Peyer's patch (tissue), 4 donors: Measurements from ENCODE around the gene FSTL3. TPM values are rescaled to one million over a fixed set of nuclear protein-coding genes. Genes with fewer than 3 reads are reported as not detected.
"Not testable (repeated sequence)": the region's sequence is repeated elsewhere in the genome, so short reads cannot be mapped to it uniquely, and the experiment has no call there.

ENCODE experiments used
- DNase-seq, 3 donors: peaks; one replicate each; pipeline ENCODE4 v3.0.0-alpha.2; 2017 to 2019
- H3K27ac ChIP-seq, 4 donors: fragments of 200-600 bp; sonication (generic); one replicate each; pipeline ENCODE4 v1.5.1; 2016 to 2019
- H3K27me3 ChIP-seq, 2 donors: fragments of 200-600 bp; sonication (generic); one replicate each; pipeline ENCODE4 v1.5.1; 2019
- H3K36me3 ChIP-seq, 3 donors: fragments of 200-600 bp; sonication (generic); one replicate each; pipeline ENCODE4 v1.5.1; 2016 to 2019
- H3K4me1 ChIP-seq, 4 donors: fragments of 200-600 bp; sonication (generic); one replicate each; pipeline ENCODE4 v1.5.1; 2016 to 2019
- H3K4me3 ChIP-seq, 4 donors: fragments of 200-600 bp; sonication (generic); 1 replicate in 3 of 4; 2 replicates in 1 of 4; pipeline ENCODE4 v1.5.1; 2016 to 2019; ENCODE audit warnings: mild to moderate bottlenecking in 1 of 4
- H3K9me3 ChIP-seq, 4 donors: fragments of 200-600 bp; sonication (generic); one replicate each; pipeline ENCODE4 v1.5.1; 2016 to 2019; ENCODE audit warnings: mild to moderate bottlenecking in 1 of 4
- POLR2A ChIP-seq, 2 donors: fragments of 450-650 bp; IDR thresholded peaks; one replicate each; pipeline ENCODE4 v1.5.1; 2017; ENCODE audit warnings: antibody characterized with exemption in 2 of 2, mild to moderate bottlenecking in 2 of 2, moderate library complexity in 2 of 2
- total RNA-seq, 4 donors: library from RNA; depleted of rRNA; stranded (reverse); fragments of >200 nt; gene quantifications; one replicate each; pipeline ENCODE4 v1.1.0, GENCODE V29; 2016
- TF ChIP-seq, protein P1 (sequence below), 6 experiments: fragments of 450-650 bp in 4 of 6; fragments of 200-600 bp in 2 of 6; sonication (generic) in 1 of 6; IDR thresholded peaks; one replicate each; pipeline ENCODE4 v1.5.1; 2017 to 2019; ENCODE audit warnings: antibody characterized with exemption in 6 of 6, mild to moderate bottlenecking in 3 of 6, moderate library complexity in 1 of 6

The FSTL3 gene
- total RNA-seq, 4 donors from 2014 or later = 13.8 to 94.9 (median 34.9) TPM

DNA sequence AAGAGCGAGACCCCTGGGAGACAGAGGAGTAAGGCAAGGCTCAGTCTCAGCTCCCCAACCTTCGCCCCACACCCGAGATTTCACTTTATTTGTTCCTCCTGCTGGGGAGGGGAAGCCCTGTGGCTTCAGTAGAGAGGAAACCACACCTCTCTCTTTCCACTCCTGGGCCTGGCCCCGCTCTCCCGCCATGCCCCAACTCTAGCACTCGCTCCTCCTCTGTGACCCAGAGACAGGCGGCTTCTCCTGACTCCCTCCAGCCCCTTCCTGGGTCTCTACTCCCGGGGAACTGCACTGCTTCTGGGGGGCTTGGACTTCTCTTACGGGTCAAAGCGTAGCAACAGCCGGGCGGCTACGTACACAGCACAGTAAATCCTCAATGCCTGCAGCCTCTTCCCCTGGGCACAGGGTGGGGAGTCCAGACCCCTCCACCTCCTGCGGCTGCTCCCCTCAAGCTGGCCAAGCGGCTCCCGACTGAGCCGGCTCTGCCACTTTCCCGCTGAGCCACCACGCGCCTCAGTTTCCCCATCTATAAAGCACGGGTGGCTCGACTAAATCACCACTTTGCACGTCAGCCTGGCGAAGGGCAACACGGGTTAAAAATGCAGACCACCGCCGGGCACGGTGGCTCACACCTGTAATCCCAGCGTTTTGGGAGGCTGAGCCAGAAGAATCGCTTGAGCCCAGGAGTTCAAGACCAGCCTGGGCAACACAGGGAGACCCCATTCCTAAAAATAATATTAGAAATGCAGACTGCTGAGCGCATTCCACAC, 14.6 kb upstream of the FSTL3 start:
- peak overlapping the region; percentile 96 to 100 (median 98) for H3K4me3 ChIP-seq
- peaks cover 0 to 7% (median 0%) of the 10 kb centered on the region in 3 donors for H3K36me3 ChIP-seq
- H3K27ac ChIP-seq = peak overlapping the region; percentile 94 to 99 (median 98)
- no peak for TF ChIP-seq POLR2A (IDR thresholded peaks at IDR 0.05)
- H3K4me1 ChIP-seq = peaks cover 4 to 68% (median 43%) of the 10 kb centered on the region in 4 donors
- no peaks in the 10 kb centered on the region for H3K9me3 ChIP-seq
- DNase-seq = peak; percentile 73 to 85 (median 79)
- no peaks in the 10 kb centered on the region for H3K27me3 ChIP-seq

- peak overlapping the region; percentile 94 to 99 (median 98) for H3K27ac ChIP-seq
- peaks cover 4 to 63% (median 41%) of the 10 kb centered on the region in 4 donors for H3K4me1 ChIP-seq
- no peaks in the 10 kb centered on the region for H3K27me3 ChIP-seq
- peaks cover 0 to 7% (median 0%) of the 10 kb centered on the region in 3 donors for H3K36me3 ChIP-seq
- H3K9me3 ChIP-seq = no peaks in the 10 kb centered on the region
- peak; percentile 83 to 89 (median 84) for DNase-seq
- TF ChIP-seq POLR2A (IDR thresholded peaks at IDR 0.05) = peak in 1 of 2 donors; percentile 34
- TF ChIP-seq, protein P1, sequence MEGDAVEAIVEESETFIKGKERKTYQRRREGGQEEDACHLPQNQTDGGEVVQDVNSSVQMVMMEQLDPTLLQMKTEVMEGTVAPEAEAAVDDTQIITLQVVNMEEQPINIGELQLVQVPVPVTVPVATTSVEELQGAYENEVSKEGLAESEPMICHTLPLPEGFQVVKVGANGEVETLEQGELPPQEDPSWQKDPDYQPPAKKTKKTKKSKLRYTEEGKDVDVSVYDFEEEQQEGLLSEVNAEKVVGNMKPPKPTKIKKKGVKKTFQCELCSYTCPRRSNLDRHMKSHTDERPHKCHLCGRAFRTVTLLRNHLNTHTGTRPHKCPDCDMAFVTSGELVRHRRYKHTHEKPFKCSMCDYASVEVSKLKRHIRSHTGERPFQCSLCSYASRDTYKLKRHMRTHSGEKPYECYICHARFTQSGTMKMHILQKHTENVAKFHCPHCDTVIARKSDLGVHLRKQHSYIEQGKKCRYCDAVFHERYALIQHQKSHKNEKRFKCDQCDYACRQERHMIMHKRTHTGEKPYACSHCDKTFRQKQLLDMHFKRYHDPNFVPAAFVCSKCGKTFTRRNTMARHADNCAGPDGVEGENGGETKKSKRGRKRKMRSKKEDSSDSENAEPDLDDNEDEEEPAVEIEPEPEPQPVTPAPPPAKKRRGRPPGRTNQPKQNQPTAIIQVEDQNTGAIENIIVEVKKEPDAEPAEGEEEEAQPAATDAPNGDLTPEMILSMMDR (IDR thresholded peaks at IDR 0.05) = no peak
- peak overlapping the region; percentile 96 to 100 (median 98) for H3K4me3 ChIP-seq
Measured at GRCh38 chr19:662207-662961, 13.8 kb upstream of the FSTL3 start.

DNA sequence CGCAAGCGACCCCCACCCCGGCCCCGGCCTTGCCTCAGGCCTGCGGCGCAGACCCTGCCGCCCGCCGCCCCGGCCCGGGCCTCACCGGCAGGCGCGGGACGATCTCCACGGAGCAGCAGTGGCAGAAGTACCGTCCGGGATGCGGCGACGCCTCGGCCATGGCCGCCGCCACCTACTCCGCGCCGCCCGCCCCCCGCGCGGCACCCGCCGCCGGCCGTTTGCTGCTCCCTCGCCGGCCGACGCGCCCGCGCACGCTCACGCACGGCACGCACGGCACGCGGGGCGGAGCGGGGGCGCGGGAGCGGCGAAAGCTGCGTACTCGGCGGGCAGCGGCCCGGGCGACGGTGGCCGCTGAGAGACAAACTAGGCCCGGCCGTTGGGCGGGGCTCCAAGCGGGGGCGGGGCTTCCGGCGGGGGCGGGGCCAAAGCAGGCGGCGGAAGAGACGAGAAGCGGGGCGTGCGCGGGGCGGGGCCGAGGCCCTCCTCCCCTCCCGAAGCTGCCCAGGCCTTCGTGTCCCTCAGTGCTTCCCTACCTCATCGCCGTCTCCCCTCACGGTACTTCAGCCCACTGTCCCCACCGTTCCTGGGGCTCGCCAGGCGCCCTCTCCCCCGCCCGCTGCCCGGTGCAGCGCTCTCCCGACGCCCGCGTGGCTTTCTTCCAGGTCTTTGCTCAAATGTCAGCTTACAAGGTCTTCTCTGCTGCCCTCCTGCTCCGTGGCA, 13.1 kb upstream of the FSTL3 start, which contains the start of gene RNF126:
TSS of gene RNF126 (minus strand) at position 253 of the 720 bp plus-strand sequence. CDS start at position 160, 93 bp downstream.
- Histone ChIP-seq H3K4me1 (peaks cover 4 to 56% (median 34%) of the 10 kb centered on the region in 4 donors), H3K27me3 (no peaks in the 10 kb centered on the region), H3K9me3 (no peaks in the 10 kb centered on the region), H3K4me3 (peak within 1 kb of the TSS; percentile 96 to 100 (median 98)), H3K27ac (peak within 1 kb of the TSS; percentile 94 to 99 (median 98)), H3K36me3 (peaks cover 0 to 7% (median 0%) of the 10 kb centered on the region in 3 donors)
- TF ChIP-seq, protein P1 (IDR thresholded peaks at IDR 0.05) = no peak
- TF ChIP-seq POLR2A (IDR thresholded peaks at IDR 0.05) = peak; percentile 80 to 85
- peak; percentile 89 to 98 (median 97) for DNase-seq

- H3K27me3 ChIP-seq = no peaks in the 10 kb centered on the region
- H3K27ac ChIP-seq = peak overlapping the region; percentile 87 to 98 (median 96)
- TF ChIP-seq, protein P1 (IDR thresholded peaks at IDR 0.05) = no peak
- TF ChIP-seq POLR2A (IDR thresholded peaks at IDR 0.05) = no peak
- DNase-seq = no peak
- H3K36me3 ChIP-seq = peaks cover 0 to 2% (median 0%) of the 10 kb centered on the region in 3 donors
- H3K4me3 ChIP-seq = peak overlapping the region; percentile 96 to 100 (median 98)
- peaks cover 4 to 50% (median 28%) of the 10 kb centered on the region in 4 donors for H3K4me1 ChIP-seq
- no peaks in the 10 kb centered on the region for H3K9me3 ChIP-seq
Measured at GRCh38 chr19:663682-664117, 12.5 kb upstream of the FSTL3 start.

DNA sequence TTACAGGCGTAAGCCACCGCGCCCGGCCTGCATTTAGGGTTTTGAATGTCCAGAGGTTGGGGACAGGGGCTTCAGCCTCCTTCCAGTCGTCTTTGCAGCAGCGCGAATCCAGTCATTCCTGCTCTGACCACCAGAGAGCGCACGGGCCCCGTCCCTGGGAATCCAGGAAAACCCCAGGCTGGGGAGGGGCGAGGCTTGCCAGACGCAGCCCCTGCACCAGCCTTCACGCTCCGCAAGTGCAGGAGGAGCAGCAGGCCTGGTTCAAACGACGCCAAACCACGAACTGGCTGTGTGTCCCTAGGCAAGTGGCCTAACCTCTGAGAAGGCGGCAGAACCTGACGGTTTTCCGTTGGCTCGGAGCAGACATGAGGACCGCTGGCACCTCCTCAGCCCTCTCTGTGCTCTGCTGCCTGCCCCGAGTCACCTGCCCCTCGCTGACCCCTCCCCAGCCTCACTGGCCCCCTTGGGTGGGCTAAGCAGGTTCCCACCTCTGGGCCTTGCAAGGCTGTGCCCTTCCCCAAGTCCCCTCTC, 11.2 kb upstream of the FSTL3 start:
- no peak for TF ChIP-seq POLR2A (IDR thresholded peaks at IDR 0.05)
- TF ChIP-seq, protein P1 (IDR thresholded peaks at IDR 0.05) = peak; percentile 87 to 96 (median 92)
- H3K4me3 ChIP-seq = peak overlapping the region in 2 of 4 donors; percentile 21 to 29
- peak overlapping the region in 1 of 4 donors; percentile 38 for H3K27ac ChIP-seq

GRCh38 chr19:666985-667573, 9.1 kb upstream of the FSTL3 start:
- not testable (repeated sequence) for H3K36me3 ChIP-seq, DNase-seq, H3K4me3 ChIP-seq, H3K27me3 ChIP-seq, H3K27ac ChIP-seq, H3K9me3 ChIP-seq
- H3K4me1 ChIP-seq = peaks cover 4 to 17% (median 9%) of the 10 kb centered on the region in 4 donors

More for the DNA sequence above, 11.2 kb upstream of the FSTL3 start:
- peaks cover 0 to 3% (median 0%) of the 10 kb centered on the region in 4 donors for H3K9me3 ChIP-seq
- peak; percentile 67 to 89 (median 86) for DNase-seq
- H3K36me3 ChIP-seq = no peaks in the 10 kb centered on the region
- H3K4me1 ChIP-seq = peaks cover 4 to 38% (median 20%) of the 10 kb centered on the region in 4 donors
- no peaks in the 10 kb centered on the region for H3K27me3 ChIP-seq

DNA sequence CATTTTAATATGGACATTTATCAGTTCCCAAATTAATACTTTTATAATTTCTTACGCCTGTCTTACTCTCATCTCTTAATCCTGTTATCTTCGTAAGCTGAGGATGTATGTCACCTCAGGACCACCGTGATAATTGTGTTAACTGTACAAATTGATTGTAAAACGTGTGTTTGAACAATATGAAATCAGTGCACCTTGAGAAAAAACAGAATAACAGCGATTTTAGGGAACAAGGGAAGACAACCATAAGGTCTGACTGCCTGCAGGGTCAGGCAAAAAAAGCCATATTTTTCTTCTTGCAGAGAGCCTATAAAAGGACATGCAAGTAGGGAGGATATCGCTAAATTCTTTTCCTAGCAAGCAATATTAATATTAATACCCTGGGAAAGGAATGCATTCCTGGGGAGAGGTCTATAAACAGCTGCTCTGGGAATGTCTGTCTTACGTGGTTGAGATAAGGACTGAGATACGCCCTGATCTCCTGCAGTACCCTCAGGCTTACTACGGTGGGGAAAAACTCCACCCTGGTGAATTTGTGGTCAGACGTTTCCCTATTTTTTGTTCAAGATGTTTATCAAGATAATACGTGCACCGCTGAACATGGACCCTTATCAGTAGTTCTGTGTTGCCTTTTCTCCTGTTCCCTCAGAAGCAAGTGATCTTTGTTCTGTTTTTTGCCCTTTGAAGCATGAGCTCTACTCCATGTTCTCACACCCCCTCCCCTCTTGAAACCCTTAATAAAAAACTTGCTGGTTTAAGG, 7.3 kb upstream of the FSTL3 start:
- not testable (repeated sequence) for H3K9me3 ChIP-seq, H3K27me3 ChIP-seq, H3K27ac ChIP-seq, DNase-seq, H3K36me3 ChIP-seq, H3K4me3 ChIP-seq
- peaks cover 0 to 11% (median 3%) of the 10 kb centered on the region in 4 donors for H3K4me1 ChIP-seq
